WTC11 (cell line): Measurements from ENCODE around the gene SART3. TPM values are rescaled to one million over a fixed set of nuclear protein-coding genes. Genes with fewer than 3 reads are reported as not detected.

Experiments
- ATAC-seq: fragments of 200-7000 bp; cut with Tn5 transposase; 2 replicates; pipeline ENCODE4 v1.10.0; 2021; ENCODE audit warnings: mild to moderate bottlenecking, moderate library complexity
- CTCF ChIA-PET: fragments of 300-600 bp; sonication (Branson Sonifier 250); formaldehyde crosslinking; loops from one replicate; lab custom pipeline; 2021; ENCODE audit warnings: antibody characterized with exemption; lab: Charles Lee
- POLR2A ChIA-PET: fragments of 350-600 bp; sonication (Branson Sonifier 250); formaldehyde crosslinking; loops from one replicate; lab custom pipeline; 2021; ENCODE audit warnings: antibody characterized with exemption; lab: Charles Lee
- DNase-seq: peaks from one replicate; pipeline ENCODE4 v3.0.0; 2021; ENCODE audit warnings: low spot score
- H3K27ac Mint-ChIP-seq: 2 replicates; pipeline ENCODE4 v1.8.0; 2021; ENCODE audit warnings: mixed read lengths
- H3K27me3 Mint-ChIP-seq: 2 replicates; pipeline ENCODE4 v1.8.0; 2021; ENCODE audit warnings: low read depth, mild to moderate bottlenecking, moderate library complexity, mixed read lengths
- H3K36me3 Mint-ChIP-seq: 2 replicates; pipeline ENCODE4 v1.8.0; 2021; ENCODE audit warnings: mixed read lengths
- H3K4me1 Mint-ChIP-seq: 2 replicates; pipeline ENCODE4 v1.8.0; 2022; ENCODE audit warnings: mixed read lengths
- H3K4me3 Mint-ChIP-seq: 2 replicates; pipeline ENCODE4 v1.8.0; 2021; ENCODE audit warnings: mild to moderate bottlenecking, moderate library complexity, mixed read lengths
- H3K9me3 Mint-ChIP-seq: 2 replicates; pipeline ENCODE4 v1.8.0; 2021; ENCODE audit warnings: mixed read lengths
- ARID4B ChIP-seq: sonication (generic); formaldehyde crosslinking; IDR thresholded peaks from 2 replicates; pipeline ENCODE4 v1.8.0; 2023; ENCODE audit warnings: missing genetic modification reagents, mild to moderate bottlenecking, borderline replicate concordance
- ATF2 ChIP-seq: sonication (generic); formaldehyde crosslinking; IDR thresholded peaks from 2 replicates; pipeline ENCODE4 v1.8.1; 2022; ENCODE audit warnings: low read depth, missing genetic modification reagents, borderline replicate concordance
- CDX4 ChIP-seq: fragments of 250-450 bp; sonication (Bioruptor Pico); IDR thresholded peaks from 2 replicates; pipeline ENCODE4 v1.9.0; 2021; ENCODE audit warnings: moderate library complexity, mild to moderate bottlenecking, inconsistent platforms, borderline replicate concordance
- CREM ChIP-seq: sonication (generic); formaldehyde crosslinking; IDR thresholded peaks from 2 replicates; pipeline ENCODE4 v1.8.1; 2022; ENCODE audit warnings: mild to moderate bottlenecking, missing genetic modification reagents, moderate library complexity
- E2F4 ChIP-seq: sonication (generic); formaldehyde crosslinking; IDR thresholded peaks from 2 replicates; pipeline ENCODE4 v1.8.1; 2022; ENCODE audit warnings: low read depth, mild to moderate bottlenecking, moderate library complexity, missing genetic modification reagents, borderline replicate concordance
- E2F5 ChIP-seq: sonication (generic); formaldehyde crosslinking; IDR thresholded peaks from 2 replicates; pipeline ENCODE4 v1.8.1; 2022; ENCODE audit warnings: mild to moderate bottlenecking, moderate library complexity, missing genetic modification reagents
- ERG ChIP-seq: fragments of 250-450 bp; sonication (Bioruptor Pico); IDR thresholded peaks from 2 replicates; pipeline ENCODE4 v1.8.0; 2021; ENCODE audit warnings: mild to moderate bottlenecking
- ESRRA ChIP-seq: sonication (generic); formaldehyde crosslinking; IDR thresholded peaks from 2 replicates; pipeline ENCODE4 v1.8.1; 2022; ENCODE audit warnings: mild to moderate bottlenecking, missing genetic modification reagents, borderline replicate concordance
- FOXP1 ChIP-seq: sonication (generic); formaldehyde crosslinking; IDR thresholded peaks from 2 replicates; pipeline ENCODE4 v1.8.0; 2022; ENCODE audit warnings: missing genetic modification reagents, mild to moderate bottlenecking, moderate library complexity, borderline replicate concordance
- IRF2 ChIP-seq: sonication (generic); formaldehyde crosslinking; IDR thresholded peaks from 2 replicates; pipeline ENCODE4 v1.8.0; 2022; ENCODE audit warnings: low read depth, missing genetic modification reagents, borderline replicate concordance
- MYBL2 ChIP-seq: sonication (generic); formaldehyde crosslinking; IDR thresholded peaks from 2 replicates; pipeline ENCODE4 v1.8.1; 2023; ENCODE audit warnings: mild to moderate bottlenecking, moderate library complexity, missing genetic modification reagents
- NFYB ChIP-seq: sonication (generic); formaldehyde crosslinking; conservative IDR thresholded peaks from 2 replicates; pipeline ENCODE4 v1.8.0; 2022; ENCODE audit warnings: low read depth, missing genetic modification reagents
- NR1H2 ChIP-seq: sonication (generic); formaldehyde crosslinking; IDR thresholded peaks from 2 replicates; pipeline ENCODE4 v1.9.0; 2021; ENCODE audit warnings: mild to moderate bottlenecking, moderate library complexity, missing genetic modification reagents
- SMAD3 ChIP-seq: sonication (generic); formaldehyde crosslinking; IDR thresholded peaks from 2 replicates; pipeline ENCODE4 v1.8.0; 2022; ENCODE audit warnings: missing genetic modification reagents, mild to moderate bottlenecking, borderline replicate concordance
- SOX15 ChIP-seq: fragments of 250-450 bp; sonication (Bioruptor Pico); IDR thresholded peaks from 2 replicates; pipeline ENCODE4 v1.9.0; 2021; ENCODE audit warnings: mild to moderate bottlenecking
- TP53 ChIP-seq: sonication (generic); formaldehyde crosslinking; IDR thresholded peaks from 2 replicates; pipeline ENCODE4 v1.8.1; 2023; ENCODE audit warnings: mild to moderate bottlenecking, missing genetic modification reagents
- ZNF263 ChIP-seq: sonication (generic); formaldehyde crosslinking; IDR thresholded peaks from 2 replicates; pipeline ENCODE4 v1.8.1; 2022; ENCODE audit warnings: low read depth, mild to moderate bottlenecking, moderate library complexity, missing genetic modification reagents
- ZNF281 ChIP-seq: sonication (generic); formaldehyde crosslinking; IDR thresholded peaks from 2 replicates; pipeline ENCODE4 v1.8.0; 2023; ENCODE audit warnings: mild to moderate bottlenecking, missing genetic modification reagents
- total RNA-seq: library from RNA; stranded (reverse); gene quantifications from 3 replicates; pipeline ENCODE4 v1.2.3, GENCODE V29; 2021

Gene SART3
- total RNA-seq, 1 experiment from 2014 or later, result 91.2 TPM

GRCh38 chr12:108530161-108530560, 30.8 kb downstream of the SART3 start (continued):
- TF ChIP-seq ZNF281 (CRISPR knock-in tag) (no peak), ZNF263 (CRISPR knock-in tag) (no peak)

- no peak overlapping the region for H3K27ac Mint-ChIP-seq
- no peak overlapping the region for H3K4me3 Mint-ChIP-seq
- H3K9me3 Mint-ChIP-seq, result no peaks in the 10 kb centered on the region
- POLR2A ChIA-PET, result no interaction called here
- H3K36me3 Mint-ChIP-seq, result peaks cover 93% of the 10 kb centered on the region
- CTCF ChIA-PET, result no interaction called here
- ATAC-seq (no peak), DNase-seq (no peak)
- no peaks in the 10 kb centered on the region for H3K27me3 Mint-ChIP-seq
- no peaks in the 10 kb centered on the region for H3K4me1 Mint-ChIP-seq
- TF ChIP-seq ERG, result no peak
- no peak for TF ChIP-seq ATF2 (CRISPR knock-in tag)
- TF ChIP-seq NR1H2 (CRISPR knock-in tag), result no peak
- TF ChIP-seq CDX4 (CRISPR knock-in tag), result no peak
- TF ChIP-seq TP53 (CRISPR knock-in tag), result no peak
- no peak for TF ChIP-seq ARID4B (CRISPR knock-in tag)
- TF ChIP-seq SMAD3 (CRISPR knock-in tag), result no peak
- no peak for TF ChIP-seq FOXP1 (CRISPR knock-in tag)
- TF ChIP-seq E2F4 (CRISPR knock-in tag), result no peak
- no peak for TF ChIP-seq MYBL2 (CRISPR knock-in tag)
- TF ChIP-seq NFYB (CRISPR knock-in tag), result no peak
- no peak for TF ChIP-seq CREM (CRISPR knock-in tag)
- TF ChIP-seq ESRRA (CRISPR knock-in tag), result no peak
- no peak for TF ChIP-seq IRF2
- TF ChIP-seq SOX15 (CRISPR knock-in tag), result no peak
- no peak for TF ChIP-seq E2F5 (CRISPR knock-in tag)
These were observed 33.8 kb downstream of the SART3 start for GRCh38 chr12:108527166-108527496.
